Fibroblast of mammary gland (primary cell): Measurements from ENCODE around the gene TATDN3.
"Not testable (repeated sequence)": the region's sequence is repeated elsewhere in the genome, so short reads cannot be mapped to it uniquely, and the experiment has no call there.

Experiments
- DNase-seq: peaks from one replicate; pipeline ENCODE4 v3.0.0-alpha.2; 2010; ENCODE audit warnings: low read depth
- H3K4me3 ChIP-seq: 2 replicates; pipeline ENCODE4 v1.5.1; 2011; ENCODE audit warnings: low read depth, mild to moderate bottlenecking, low read length, moderate library complexity; ENCODE audit not compliant: control insufficient read depth
- TF ChIP-seq, protein P1 (sequence below): conservative IDR thresholded peaks from 2 replicates; pipeline ENCODE4 v1.5.1; 2011; ENCODE audit warnings: low read depth, low read length, inconsistent platforms; ENCODE audit not compliant: control insufficient read depth, insufficient read depth

Gene TATDN3

DNA sequence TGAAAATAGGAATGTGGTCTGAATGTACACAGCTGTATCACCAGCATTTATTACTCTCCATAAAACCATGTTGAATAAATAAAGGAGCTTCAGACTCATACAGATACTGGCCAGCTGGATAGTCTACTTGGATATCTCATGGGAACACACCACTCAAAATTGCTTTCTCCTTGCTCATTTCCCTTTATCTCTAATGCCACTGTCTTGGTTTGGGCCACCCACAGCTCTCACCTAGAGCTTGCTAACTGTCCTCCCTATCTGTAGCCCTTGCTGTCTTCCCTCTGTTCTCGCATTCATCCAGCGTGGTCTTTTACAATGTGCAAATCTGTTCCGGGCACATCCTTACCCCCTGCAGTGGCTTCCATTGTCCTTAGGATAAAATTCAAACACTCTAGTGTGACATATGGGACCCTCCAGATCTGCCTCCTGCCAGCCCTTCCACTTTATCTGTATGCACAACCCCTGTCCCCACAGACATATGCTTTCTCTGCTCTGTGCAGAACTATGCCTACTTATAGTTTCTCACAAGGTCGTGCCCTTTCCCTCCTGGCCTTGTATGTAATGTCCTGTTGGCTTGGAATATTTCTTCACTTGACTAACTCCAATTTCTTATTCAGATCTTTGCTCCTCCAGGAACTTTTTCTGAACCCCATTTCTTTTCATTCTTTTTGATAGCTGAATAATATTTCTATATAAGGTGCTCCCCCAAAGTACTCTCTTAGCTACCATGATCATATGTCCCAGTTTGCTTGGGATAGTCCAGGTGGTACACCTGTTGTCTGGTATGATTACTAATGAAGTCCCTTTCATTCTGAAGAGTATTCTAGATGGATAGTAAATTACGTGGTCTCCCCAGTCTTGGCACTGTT is 69.3 kb downstream of the TATDN3 start:
- peak; percentile 37 for DNase-seq
- no peak overlapping the region for H3K4me3 ChIP-seq

DNA sequence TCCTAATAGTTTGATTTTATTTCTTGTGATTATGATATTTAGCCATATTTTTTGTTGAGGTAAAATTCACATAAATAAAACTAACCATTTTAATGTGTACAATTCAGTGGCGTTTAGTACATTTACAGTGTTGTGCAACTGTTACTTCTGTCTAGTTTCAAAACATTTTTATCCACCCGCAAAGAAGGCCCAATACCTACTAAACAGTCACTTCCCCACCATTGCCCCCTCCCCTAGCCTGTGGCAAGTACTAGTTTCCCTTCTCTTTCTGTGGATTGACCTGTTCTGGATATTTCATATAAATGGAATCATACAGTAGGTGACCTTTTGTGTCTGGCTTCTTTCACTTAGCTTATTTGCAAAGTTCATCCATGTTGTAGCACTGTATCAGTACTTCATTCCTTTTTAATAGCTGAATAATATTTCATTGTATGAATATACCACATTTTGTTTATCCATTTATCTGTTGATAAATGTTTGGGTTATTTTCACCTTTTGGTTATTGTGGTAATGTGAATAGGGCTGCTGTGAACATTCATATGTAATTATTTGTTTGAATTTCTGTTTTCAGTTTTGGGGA is 70.5 kb downstream of the TATDN3 start:
- no peak for DNase-seq
- TF ChIP-seq, protein P1, sequence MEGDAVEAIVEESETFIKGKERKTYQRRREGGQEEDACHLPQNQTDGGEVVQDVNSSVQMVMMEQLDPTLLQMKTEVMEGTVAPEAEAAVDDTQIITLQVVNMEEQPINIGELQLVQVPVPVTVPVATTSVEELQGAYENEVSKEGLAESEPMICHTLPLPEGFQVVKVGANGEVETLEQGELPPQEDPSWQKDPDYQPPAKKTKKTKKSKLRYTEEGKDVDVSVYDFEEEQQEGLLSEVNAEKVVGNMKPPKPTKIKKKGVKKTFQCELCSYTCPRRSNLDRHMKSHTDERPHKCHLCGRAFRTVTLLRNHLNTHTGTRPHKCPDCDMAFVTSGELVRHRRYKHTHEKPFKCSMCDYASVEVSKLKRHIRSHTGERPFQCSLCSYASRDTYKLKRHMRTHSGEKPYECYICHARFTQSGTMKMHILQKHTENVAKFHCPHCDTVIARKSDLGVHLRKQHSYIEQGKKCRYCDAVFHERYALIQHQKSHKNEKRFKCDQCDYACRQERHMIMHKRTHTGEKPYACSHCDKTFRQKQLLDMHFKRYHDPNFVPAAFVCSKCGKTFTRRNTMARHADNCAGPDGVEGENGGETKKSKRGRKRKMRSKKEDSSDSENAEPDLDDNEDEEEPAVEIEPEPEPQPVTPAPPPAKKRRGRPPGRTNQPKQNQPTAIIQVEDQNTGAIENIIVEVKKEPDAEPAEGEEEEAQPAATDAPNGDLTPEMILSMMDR = no peak
- no peak overlapping the region for H3K4me3 ChIP-seq

More for the DNA sequence above, 69.3 kb downstream of the TATDN3 start:
- TF ChIP-seq, protein P1 = no peak

DNA sequence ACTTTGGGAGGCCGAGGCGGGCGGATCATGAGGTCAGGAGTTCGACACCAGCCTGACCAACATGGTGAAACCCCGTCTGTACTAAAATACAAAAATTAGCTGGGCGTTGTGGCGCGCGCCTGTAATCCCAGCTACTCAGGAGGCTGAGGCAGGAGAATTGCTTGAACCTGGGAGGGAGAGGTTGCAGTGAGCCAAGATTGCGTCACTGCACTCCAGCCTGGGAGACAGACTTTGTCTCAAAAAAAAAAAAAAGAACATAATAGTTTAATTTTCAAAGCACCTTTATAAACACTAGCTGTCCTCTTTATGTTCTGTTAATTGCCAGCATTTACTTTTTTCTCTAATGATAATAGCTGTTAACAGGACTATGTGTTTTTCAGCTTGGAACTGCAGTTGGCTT is 71.7 kb downstream of the TATDN3 start:
- H3K4me3 ChIP-seq, DNase-seq: not testable (repeated sequence)

- TF ChIP-seq, protein P1 = no peak
- DNase-seq = no peak
- no peak overlapping the region for H3K4me3 ChIP-seq
These were observed 72.5 kb downstream of the TATDN3 start for GRCh38 chr1:212864201-212864600.
